HG03135 (cell line): Measurements from ENCODE around the gene EP400.
"Not testable (repeated sequence)": the region's sequence is repeated elsewhere in the genome, so short reads cannot be mapped to it uniquely, and the experiment has no call there.

Experiments
- ATAC-seq: cut with Tn5 transposase; IDR thresholded peaks from one replicate; pipeline ENCODE4 v1.9.1; 2021; ENCODE audit warnings: mild to moderate bottlenecking, moderate library complexity; ENCODE audit not compliant: unreplicated experiment

The EP400 gene

GRCh38 chr12:131984334-131984733 is 34.6 kb downstream of the EP400 start:
- ATAC-seq = no peak

- not testable (repeated sequence) for ATAC-seq
These were observed 35.8 kb downstream of the EP400 start for GRCh38 chr12:131985510-131985875.

GRCh38 chr12:131986361-131986760 is 36.6 kb downstream of the EP400 start:
- no peak for ATAC-seq

- no peak for ATAC-seq
These were observed 37.2 kb downstream of the EP400 start for GRCh38 chr12:131986910-131987309.

GRCh38 chr12:131987552-131987951 is 37.8 kb downstream of the EP400 start:
- ATAC-seq = no peak

GRCh38 chr12:131988054-131988796 is 38.5 kb downstream of the EP400 start:
- no peak for ATAC-seq

GRCh38 chr12:131989021-131989420 is 39.3 kb downstream of the EP400 start:
- ATAC-seq = no peak

- ATAC-seq = no peak
These were observed 40.6 kb downstream of the EP400 start for GRCh38 chr12:131990066-131990979.

- ATAC-seq = no peak
These were observed 41.2 kb downstream of the EP400 start for GRCh38 chr12:131990980-131991305.

- ATAC-seq = no peak
These were observed 42.2 kb downstream of the EP400 start for GRCh38 chr12:131991816-131992430.

GRCh38 chr12:131994589-131994988 is 44.8 kb downstream of the EP400 start:
- ATAC-seq = no peak

- no peak for ATAC-seq
These were observed 50.6 kb downstream of the EP400 start for GRCh38 chr12:132000286-132000872.

GRCh38 chr12:132003846-132004245 is 54.1 kb downstream of the EP400 start:
- no peak for ATAC-seq

- ATAC-seq = no peak
These were observed 55.2 kb downstream of the EP400 start for GRCh38 chr12:132004946-132005345.

- ATAC-seq = no peak
These were observed 56.4 kb downstream of the EP400 start for GRCh38 chr12:132006056-132006680.

- ATAC-seq = no peak
These were observed 57.3 kb downstream of the EP400 start for GRCh38 chr12:132007041-132007440.

- no peak for ATAC-seq
These were observed 59.7 kb downstream of the EP400 start for GRCh38 chr12:132009336-132009859.

- no peak for ATAC-seq
These were observed 63.3 kb downstream of the EP400 start for GRCh38 chr12:132012919-132013568.

- ATAC-seq = no peak
These were observed 64.6 kb downstream of the EP400 start for GRCh38 chr12:132014092-132014914.
